ENCODE data around the gene DDX24. TPM values are rescaled to one million over a fixed set of nuclear protein-coding genes. Genes with fewer than 3 reads are reported as not detected.

DDX24 gene
- total RNA-seq, 1 donor from 2014 or later, result 151 TPM

- peaks cover 10% of the 10 kb centered on the region for H3K27me3 Mint-ChIP-seq (ENCODE audit: low read depth)
- no peak overlapping the region for H3K27ac Mint-ChIP-seq
- H3K9me3 Mint-ChIP-seq, result no peaks in the 10 kb centered on the region
- peaks cover 13% of the 10 kb centered on the region for H3K4me1 Mint-ChIP-seq
- no peak for TF ChIP-seq CTCF (IDR thresholded peaks at IDR 0.05; ENCODE audit: unreplicated experiment)
- DNase-seq (ENCODE audit: low spot score in 2 of 2, unreplicated experiment in 2 of 2), result no peak
- H3K4me3 Mint-ChIP-seq, result no peak overlapping the region
- H3K36me3 Mint-ChIP-seq, result no peaks in the 10 kb centered on the region
Observed at GRCh38 chr14:94009767-94010166, 71.2 kb downstream of the DDX24 start.

- H3K27ac Mint-ChIP-seq, result no peak overlapping the region
- no peaks in the 10 kb centered on the region for H3K36me3 Mint-ChIP-seq
- H3K4me1 Mint-ChIP-seq, result peaks cover 10% of the 10 kb centered on the region
- no peak overlapping the region for H3K4me3 Mint-ChIP-seq
- TF ChIP-seq CTCF (IDR thresholded peaks at IDR 0.05; ENCODE audit: unreplicated experiment), result no peak
- H3K27me3 Mint-ChIP-seq (ENCODE audit: low read depth), result peaks cover 17% of the 10 kb centered on the region
- no peaks in the 10 kb centered on the region for H3K9me3 Mint-ChIP-seq
- no peak for DNase-seq (ENCODE audit: low spot score in 2 of 2, unreplicated experiment in 2 of 2)
Observed at GRCh38 chr14:94008234-94008633, 72.8 kb downstream of the DDX24 start.

GRCh38 chr14:94005324-94006073 is 75.5 kb downstream of the DDX24 start:
- no peak for DNase-seq (ENCODE audit: low spot score in 2 of 2, unreplicated experiment in 2 of 2)
- H3K4me3 Mint-ChIP-seq, result no peak overlapping the region
- H3K36me3 Mint-ChIP-seq, result no peaks in the 10 kb centered on the region
- no peak overlapping the region for H3K27ac Mint-ChIP-seq
- peak; percentile 43 for TF ChIP-seq CTCF (IDR thresholded peaks at IDR 0.05; ENCODE audit: unreplicated experiment)
- peaks cover 24% of the 10 kb centered on the region for H3K27me3 Mint-ChIP-seq (ENCODE audit: low read depth)
- peaks cover 6% of the 10 kb centered on the region for H3K4me1 Mint-ChIP-seq
- no peaks in the 10 kb centered on the region for H3K9me3 Mint-ChIP-seq

- TF ChIP-seq CTCF (IDR thresholded peaks at IDR 0.05; ENCODE audit: unreplicated experiment), result no peak
- no peaks in the 10 kb centered on the region for H3K9me3 Mint-ChIP-seq
- H3K27ac Mint-ChIP-seq, result no peak overlapping the region
- no peaks in the 10 kb centered on the region for H3K36me3 Mint-ChIP-seq
- no peak overlapping the region for H3K4me3 Mint-ChIP-seq
- peaks cover 24% of the 10 kb centered on the region for H3K27me3 Mint-ChIP-seq (ENCODE audit: low read depth)
- H3K4me1 Mint-ChIP-seq, result peaks cover 2% of the 10 kb centered on the region
- DNase-seq (ENCODE audit: low spot score in 2 of 2, unreplicated experiment in 2 of 2), result no peak
Observed at GRCh38 chr14:94004015-94004414, 77.0 kb downstream of the DDX24 start.

- no peak for TF ChIP-seq CTCF (IDR thresholded peaks at IDR 0.05; ENCODE audit: unreplicated experiment)
- Mint-ChIP-seq H3K36me3 (no peaks in the 10 kb centered on the region), H3K4me1 (peaks cover 2% of the 10 kb centered on the region), H3K9me3 (no peaks in the 10 kb centered on the region), H3K4me3 (no peak overlapping the region), H3K27ac (no peak overlapping the region), H3K27me3 (ENCODE audit: low read depth) (peaks cover 24% of the 10 kb centered on the region)
- DNase-seq (ENCODE audit: low spot score in 2 of 2, unreplicated experiment in 2 of 2), result no peak
Observed at GRCh38 chr14:94003397-94003796, 77.6 kb downstream of the DDX24 start.

All from mesothelial cell of epicardium (in vitro differentiated cells).